Stimulated activated CD8-positive, alpha-beta memory T cell treated with anti-CD3 and anti-CD28 coated beads, Interleukin-2, amount 100 ng/mL, for 1 hour (primary cell): ENCODE results near the gene KLK3.
"Not testable (repeated sequence)": the region's sequence is repeated elsewhere in the genome, so short reads cannot be mapped to it uniquely, and the experiment has no call there.

Experiments used
- DNase-seq, 2 donors: peaks; one replicate each; pipeline ENCODE4 v3.0.0-alpha.2; 2020; ENCODE audit warnings: low read depth in 2 of 2

KLK3 gene

DNA sequence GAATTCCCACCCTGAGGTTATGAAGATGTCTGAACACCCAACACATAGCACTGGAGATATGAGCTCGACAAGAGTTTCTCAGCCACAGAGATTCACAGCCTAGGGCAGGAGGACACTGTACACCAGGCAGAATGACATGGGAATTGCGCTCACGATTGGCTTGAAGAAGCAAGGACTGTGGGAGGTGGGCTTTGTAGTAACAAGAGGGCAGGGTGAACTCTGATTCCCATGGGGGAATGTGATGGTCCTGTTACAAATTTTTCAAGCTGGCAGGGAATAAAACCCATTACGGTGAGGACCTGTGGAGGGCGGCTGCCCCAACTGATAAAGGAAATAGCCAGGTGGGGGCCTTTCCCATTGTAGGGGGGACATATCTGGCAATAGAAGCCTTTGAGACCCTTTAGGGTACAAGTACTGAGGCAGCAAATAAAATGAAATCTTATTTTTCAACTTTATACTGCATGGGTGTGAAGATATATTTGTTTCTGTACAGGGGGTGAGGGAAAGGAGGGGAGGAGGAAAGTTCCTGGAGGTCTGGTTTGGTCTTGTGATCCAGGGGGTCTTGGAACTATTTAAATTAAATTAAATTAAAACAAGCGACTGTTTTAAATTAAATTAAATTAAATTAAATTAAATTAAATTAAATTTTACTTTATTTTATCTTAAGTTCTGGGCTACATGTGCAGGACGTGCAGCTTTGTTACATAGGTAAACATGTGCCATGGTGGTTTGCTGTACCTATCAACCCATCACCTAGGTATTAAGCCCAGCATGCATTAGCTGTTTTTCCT lies 7.0 kb downstream of the KLK3 start:
- no peak for DNase-seq

DNA sequence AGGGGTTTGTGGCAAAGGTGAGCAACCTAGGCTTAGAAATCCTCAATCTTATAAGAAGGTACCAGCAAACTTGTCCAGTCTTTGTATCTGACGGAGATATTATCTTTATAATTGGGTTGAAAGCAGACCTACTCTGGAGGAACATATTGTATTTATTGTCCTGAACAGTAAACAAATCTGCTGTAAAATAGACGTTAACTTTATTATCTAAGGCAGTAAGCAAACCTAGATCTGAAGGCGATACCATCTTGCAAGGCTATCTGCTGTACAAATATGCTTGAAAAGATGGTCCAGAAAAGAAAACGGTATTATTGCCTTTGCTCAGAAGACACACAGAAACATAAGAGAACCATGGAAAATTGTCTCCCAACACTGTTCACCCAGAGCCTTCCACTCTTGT lies 14.8 kb downstream of the KLK3 start:
- no peak for DNase-seq

DNA sequence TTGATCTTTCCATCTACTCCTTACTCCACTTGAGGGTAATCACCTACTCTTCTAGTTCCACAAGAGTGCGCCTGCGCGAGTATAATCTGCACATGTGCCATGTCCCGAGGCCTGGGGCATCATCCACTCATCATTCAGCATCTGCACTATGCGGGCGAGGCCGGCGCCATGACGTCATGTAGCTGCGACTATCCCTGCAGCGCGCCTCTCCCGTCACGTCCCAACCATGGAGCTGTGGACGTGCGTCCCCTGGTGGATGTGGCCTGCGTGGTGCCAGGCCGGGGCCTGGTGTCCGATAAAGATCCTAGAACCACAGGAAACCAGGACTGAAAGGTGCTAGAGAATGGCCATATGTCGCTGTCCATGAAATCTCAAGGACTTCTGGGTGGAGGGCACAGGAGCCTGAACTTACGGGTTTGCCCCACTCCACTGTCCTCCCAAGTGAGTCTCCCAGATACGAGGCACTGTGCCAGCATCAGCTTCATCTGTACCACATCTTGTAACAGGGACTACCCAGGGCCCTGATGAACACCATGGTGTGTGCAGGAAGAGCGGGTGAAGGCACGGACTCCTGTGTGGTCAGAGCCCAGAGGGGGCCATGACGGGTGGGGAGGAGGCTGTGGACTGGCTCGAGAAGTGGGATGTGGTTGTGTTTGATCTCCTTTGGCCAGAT lies 15.8 kb downstream of the KLK3 start:
- no peak for DNase-seq

DNA sequence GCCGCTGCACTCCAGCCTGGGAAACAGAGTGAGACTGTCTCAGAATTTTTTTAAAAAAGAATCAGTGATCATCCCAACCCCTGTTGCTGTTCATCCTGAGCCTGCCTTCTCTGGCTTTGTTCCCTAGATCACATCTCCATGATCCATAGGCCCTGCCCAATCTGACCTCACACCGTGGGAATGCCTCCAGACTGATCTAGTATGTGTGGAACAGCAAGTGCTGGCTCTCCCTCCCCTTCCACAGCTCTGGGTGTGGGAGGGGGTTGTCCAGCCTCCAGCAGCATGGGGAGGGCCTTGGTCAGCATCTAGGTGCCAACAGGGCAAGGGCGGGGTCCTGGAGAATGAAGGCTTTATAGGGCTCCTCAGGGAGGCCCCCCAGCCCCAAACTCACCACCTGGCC lies 18.3 kb downstream of the KLK3 start, which contains the start of gene KLK2:
Gene KLK2 (plus strand): TSS at position 384 of the 400 bp plus-strand sequence. CDS start 35 bp downstream, outside the sequence.
- no peak for DNase-seq

DNA sequence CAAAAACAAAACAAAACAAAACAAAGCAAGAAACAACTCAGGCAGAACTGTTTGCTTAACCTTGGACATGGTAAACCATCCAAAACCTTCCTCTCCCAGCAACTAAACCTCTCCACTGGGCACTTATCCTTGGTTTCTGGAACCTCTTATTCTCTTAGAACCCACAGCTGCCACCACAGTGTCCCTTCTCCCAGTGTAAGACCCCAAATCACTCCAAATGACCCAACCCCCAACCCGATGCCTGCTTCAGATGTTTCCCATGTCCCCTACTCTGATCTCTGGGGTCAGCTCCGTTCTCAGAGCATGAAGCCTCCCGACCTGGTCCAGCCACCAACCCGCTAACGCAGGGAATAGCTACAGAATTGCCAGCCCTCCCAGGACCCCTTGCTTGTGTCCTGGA lies 19.5 kb downstream of the KLK3 start:
- DNase-seq = no peak

DNA sequence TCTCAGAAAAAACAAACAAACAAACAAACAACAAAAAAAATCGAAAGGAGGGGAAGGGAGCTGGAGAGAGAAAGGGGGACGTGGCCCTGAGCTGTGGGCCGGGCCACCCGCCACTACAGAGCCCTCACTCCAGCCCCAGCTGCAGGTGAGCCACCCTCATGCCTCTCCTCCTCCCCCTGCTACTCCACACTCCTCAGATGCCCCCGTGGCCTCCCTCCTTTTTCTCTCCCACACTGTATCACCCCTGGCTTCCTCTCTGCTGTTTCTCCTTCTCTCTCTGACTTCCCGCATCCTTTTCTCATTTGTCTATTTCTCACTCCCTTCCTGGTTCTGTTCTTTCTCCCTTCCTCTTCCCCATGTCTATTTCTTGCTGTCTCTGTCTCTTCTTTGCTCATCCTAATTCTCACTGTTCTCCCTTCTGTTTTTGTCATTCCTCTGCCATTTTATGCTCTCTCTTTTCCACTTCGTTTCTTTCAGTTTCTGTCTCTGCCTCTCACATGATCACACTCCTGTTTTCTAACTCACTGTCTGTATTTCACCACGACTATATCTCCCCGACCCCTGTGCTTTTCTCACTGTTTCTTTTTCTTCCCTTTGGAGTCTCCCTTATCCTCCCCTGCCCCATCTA lies 21.2 kb downstream of the KLK3 start:
- no peak for DNase-seq

DNA sequence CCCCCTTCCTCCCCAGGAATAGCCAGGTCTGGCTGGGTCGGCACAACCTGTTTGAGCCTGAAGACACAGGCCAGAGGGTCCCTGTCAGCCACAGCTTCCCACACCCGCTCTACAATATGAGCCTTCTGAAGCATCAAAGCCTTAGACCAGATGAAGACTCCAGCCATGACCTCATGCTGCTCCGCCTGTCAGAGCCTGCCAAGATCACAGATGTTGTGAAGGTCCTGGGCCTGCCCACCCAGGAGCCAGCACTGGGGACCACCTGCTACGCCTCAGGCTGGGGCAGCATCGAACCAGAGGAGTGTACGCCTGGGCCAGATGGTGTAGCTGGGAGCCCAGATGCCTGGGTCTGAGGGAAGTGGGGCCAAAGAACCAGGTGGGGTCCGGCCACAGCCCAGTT lies 21.7 kb downstream of the KLK3 start:
- DNase-seq = no peak

DNA sequence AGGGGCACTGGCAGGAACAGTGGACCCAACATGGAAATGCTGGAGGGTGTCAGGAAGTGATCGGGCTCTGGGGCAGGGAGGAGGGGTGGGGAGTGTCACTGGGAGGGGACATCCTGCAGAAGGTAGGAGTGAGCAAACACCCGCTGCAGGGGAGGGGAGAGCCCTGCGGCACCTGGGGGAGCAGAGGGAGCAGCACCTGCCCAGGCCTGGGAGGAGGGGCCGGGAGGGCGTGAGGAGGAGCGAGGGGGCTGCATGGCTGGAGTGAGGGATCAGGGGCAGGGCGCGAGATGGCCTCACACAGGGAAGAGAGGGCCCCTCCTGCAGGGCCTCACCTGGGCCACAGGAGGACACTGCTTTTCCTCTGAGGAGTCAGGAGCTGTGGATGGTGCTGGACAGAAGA lies 22.6 kb downstream of the KLK3 start:
- DNase-seq = no peak

DNA sequence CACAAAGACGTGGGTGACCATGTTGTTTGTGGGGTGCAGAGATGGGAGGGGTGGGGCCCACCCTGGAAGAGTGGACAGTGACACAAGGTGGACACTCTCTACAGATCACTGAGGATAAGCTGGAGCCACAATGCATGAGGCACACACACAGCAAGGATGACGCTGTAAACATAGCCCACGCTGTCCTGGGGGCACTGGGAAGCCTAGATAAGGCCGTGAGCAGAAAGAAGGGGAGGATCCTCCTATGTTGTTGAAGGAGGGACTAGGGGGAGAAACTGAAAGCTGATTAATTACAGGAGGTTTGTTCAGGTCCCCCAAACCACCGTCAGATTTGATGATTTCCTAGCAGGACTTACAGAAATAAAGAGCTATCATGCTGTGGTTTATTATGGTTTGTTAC lies 24.1 kb downstream of the KLK3 start:
- no peak for DNase-seq

DNA sequence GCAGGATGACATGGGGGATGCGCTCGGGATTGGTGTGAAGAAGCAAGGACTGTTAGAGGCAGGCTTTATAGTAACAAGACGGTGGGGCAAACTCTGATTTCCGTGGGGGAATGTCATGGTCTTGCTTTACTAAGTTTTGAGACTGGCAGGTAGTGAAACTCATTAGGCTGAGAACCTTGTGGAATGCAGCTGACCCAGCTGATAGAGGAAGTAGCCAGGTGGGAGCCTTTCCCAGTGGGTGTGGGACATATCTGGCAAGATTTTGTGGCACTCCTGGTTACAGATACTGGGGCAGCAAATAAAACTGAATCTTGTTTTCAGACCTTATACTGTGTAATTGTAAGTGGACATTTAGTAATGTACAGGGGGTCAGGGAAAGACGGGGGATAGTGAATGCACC lies 25.5 kb downstream of the KLK3 start:
- DNase-seq = no peak

DNA sequence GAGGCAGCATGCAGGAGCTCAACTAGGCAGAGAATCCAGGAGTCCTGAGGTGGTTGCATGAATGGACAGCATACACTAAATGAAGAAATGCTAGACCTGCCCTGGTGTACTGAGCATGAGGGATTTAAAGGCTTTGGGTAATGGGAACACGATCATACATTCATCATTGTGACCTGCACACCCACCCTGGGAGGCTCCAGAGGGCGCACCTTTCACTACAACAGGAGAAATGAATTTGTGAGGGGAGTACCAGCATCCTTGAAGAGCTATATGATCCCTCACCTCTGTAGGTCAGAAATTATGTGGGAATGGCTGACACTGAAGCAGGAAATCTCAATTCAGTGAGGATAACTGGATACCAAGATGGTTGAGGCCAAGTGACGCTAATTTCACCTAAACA lies 27.5 kb downstream of the KLK3 start:
- DNase-seq = no peak

DNA sequence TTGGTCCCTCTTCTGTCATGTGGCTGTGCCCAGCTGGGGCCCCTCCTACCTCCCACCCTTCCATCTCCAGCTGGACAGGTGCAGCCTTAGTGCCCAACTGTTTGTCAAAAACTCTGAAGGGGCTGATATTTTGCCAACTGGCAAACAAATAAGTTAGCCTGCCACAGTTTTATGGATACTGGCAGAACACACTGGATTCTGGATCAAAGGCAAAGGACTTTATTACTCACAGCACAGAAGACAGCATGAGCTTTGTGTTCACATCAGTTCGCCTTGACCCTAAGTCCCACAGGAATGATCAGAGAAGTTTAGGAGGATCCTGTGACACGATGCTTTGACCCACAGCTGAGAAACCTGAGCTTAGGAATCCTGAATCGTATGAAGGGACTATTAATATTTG lies 34.9 kb downstream of the KLK3 start:
- DNase-seq = no peak

DNA sequence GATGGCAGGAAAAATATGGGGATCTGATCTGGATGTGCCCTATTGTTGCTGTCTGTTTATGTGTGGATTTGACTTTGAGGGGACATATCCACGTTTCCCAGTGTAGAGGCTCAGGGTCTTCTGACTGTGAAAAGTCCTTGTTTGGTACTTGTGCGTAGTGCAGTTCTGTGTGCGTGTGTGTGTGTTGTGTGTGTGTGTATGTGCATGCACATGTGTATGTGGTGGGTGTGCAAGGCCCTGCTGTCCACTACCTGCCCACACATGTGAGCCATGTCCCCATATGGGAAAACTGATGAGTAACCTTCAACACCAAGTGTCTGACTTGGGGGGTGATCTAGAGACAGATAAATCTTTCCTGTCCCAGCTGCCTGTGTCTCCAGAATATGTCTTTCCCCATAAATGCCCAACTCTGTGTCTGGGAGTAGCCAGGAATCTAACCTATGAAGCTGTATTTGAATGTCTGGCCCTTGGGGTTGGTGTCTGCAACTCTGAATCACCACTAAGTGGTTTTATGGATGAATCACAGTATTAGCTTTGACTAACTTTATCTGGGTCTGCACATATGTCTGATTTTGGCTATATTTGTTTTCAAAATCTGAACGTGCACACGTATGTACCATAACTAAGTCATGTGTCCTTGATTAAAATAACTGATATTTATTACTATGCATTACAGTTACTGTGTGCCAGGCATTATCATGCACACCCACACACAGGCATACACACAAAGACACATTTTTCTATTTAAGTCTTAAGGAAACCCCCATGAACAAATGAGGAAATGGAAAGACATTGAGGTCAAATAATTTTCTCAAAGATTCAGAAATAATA lies 35.9 kb downstream of the KLK3 start:
- no peak for DNase-seq

DNA sequence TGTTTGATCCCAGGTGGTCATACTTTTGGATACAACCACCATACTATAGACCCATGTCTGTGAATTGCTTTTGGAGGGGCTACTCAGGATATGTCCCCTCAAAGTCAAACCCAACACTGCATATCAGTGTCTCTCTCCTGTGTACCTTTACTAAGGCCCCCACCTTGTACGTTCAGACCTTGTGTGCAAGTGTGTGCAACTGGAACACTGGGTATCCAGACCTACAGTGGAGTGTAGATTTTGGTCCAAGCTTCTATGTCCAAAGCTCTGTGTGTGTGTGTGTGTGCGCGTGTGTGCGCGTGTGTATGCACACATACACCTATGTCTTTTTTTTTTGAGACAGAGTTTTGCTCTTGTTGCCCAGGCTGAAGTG lies 36.5 kb downstream of the KLK3 start:
- DNase-seq = no peak

DNA sequence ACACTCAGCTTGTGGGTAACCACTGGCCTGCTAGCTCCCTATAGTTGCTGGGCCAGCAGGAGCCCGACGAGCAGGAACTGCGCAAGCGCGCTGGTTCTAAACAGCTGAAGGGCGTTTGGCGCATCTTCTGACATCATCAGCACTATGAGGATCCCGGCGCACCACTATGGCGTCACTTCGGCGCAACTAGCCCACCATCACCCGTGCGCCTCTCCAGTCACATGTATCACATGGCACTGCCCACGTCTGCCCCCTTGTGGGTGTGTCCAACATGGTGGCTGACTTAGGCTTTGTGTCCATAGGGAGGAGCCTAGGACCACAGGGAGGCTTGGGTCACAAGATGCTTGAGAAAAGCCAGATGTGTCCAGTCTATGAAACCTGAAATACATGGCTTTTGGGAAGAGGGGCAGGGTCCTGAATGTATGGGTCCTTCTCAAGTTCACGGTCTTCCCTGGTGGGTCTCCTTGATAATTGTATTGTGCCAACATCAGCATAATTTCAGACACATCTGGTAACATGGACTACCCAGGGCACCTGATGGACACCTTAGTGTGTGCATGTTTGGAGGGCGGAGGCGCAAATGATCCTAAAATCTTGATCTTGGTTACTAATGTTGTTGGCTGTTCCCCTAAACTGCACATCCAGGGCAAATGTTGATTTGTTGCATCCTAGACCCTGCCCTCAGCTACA lies 38.5 kb downstream of the KLK3 start:
- no peak for DNase-seq

DNA sequence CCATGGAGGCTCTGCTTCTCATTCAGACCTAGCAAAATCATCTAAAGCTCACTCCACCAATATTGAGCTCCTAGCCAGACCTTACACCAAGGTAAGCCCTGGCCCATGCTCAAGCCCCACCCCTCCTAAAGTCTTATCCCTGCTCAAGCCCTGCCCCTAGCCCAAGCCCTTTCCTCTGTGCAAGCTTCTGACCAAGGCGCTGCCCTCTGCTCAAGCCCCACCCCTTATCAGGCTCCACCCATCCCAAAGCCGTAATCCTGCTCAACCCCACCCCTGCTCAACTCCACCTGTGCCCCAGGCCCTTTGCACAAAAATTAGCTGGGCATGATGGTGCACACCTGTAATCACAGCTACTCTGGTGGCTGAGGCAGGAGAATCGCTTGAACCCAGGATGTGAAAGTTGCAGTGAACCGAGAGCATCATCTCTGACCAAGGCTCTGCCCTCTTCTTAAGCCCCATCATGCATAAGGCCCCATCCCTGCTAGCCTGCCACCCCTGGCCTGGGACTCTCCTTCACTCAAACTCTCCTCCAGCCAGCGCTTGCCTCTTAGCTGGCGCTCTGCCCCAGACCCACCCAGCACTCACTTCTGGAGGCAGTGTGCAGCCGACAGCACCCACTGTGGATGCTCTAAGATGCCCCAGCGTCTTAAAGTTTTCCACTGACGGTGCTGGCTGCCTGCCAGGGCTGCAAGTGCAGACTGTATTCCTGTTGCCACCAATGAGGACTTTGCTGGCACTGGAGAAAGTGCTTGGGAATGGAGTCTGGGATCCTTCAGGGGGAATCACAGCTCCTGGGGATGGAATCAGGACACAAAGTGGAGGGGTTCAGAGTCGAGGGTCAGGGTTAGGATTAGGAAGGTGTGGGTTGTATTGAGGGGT lies 40.0 kb downstream of the KLK3 start:
- no peak for DNase-seq

DNA sequence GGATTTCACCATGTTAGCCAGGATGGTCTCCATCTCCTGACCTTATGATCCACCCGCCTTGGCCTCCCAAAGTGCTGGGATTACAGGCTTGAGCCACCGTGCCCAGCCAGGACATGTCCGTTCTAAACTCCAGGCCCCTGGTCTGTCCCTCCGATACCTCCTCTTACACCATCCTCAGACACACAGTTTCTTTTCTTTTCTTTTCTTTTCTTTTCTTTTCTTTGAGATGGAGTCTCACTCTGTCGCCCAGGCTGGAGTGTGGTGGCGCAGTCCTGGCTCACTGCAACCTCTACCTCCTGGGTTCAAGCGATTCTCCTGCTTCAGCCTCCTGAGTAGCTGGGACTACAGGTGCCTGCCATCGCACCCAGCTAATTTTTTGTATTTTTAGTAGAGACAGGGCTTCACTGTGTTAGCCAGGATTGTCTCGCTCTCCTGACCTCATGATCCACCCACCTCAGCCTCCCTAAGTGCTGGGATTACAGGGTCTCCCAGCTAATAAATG lies 41.4 kb downstream of the KLK3 start:
- DNase-seq = not testable (repeated sequence)

DNA sequence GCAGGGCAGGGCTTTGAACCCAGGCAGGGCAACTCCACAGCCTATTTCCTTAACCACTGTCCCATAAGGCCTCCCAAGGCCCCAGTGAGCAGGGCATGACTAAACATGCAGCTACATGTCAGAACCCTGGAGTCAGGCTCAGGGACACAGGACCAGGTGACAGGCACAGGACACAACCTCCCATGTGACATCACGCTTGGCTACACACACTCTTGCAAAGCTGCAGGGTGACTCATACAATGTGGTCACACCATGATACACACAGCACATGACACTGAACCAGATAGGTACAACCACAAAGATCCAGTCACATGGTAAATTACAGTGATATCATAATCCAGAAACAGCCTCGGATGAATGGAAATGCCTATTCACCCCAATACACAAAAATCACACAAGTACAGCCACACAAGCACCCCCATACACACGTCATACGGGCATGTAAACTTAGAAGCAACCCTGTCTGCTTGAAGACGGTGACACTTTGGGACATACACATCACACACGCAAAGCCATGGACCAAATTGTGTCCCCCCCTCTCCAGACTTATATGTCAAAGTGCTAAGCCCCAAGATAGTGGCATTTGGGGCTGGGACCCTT lies 42.0 kb downstream of the KLK3 start:
- DNase-seq = no peak

DNA sequence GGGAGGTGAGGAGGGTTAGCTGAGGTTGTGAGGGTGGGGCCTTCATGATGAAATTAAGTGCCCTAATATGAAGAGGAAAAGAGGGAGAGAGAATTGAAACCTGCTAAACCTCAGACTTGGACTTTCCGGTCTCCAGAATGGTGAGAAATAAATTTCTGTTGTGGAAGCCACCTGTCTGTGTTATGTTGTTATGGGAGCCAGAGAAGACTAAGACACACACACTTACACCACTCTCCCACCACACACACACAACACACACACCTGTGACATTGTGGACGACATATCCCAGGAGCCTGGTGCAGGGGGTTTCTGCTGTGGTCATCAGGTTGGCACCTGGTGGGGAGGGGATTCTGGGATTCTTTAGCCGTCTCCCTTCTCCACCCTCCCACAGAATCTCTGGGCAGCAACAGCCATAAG lies 42.5 kb downstream of the KLK3 start:
- DNase-seq = no peak

DNA sequence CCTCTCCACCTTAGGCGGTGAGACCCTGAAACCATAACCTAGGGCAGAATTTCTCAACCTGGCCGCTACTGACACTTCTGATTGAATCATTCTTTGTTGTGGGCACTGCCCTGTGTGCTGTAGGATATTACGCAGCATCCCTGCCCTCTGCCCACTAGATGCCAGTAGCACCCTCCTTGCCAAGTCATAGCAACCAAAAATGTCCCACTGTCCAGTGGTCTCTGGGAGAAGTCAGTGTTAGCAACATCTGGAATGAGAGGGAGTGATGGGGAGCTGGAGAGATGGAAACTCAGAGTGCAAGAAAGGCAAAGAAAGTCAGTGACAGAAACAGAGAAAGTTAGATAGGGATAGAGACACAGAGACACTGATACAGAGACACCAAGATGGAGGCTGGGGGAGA lies 42.9 kb downstream of the KLK3 start:
- no peak for DNase-seq
